ENCODE measurements around the gene ADAMTS12. TPM values are rescaled to one million over a fixed set of nuclear protein-coding genes. Genes with fewer than 3 reads are reported as not detected.

ADAMTS12 gene
- total and polyA plus RNA-seq, 9 of the 15 experiments (the other 6 are each of a cell fraction or from before 2014, with no cell fraction given), result 0.11 TPM; not detected in 8

- Histone ChIP-seq H3K9ac (ENCODE audit: insufficient read depth in 1 of 2, low read depth in 2 of 2, low read length in 2 of 2) (no peak overlapping the region), H4K20me1 (replicated peaks; ENCODE audit: control insufficient read depth, insufficient read depth, low read length) (no peaks in the 10 kb centered on the region), H3K4me2 (ENCODE audit: insufficient read depth, low read length) (no peak overlapping the region), H3K27me3 (ENCODE audit: control insufficient read depth in 2 of 2, insufficient read depth in 2 of 2, low read length in 2 of 2) (no peaks in the 10 kb centered on the region; a peak in 2 of 5 replicates), H3K4me3 (no peak overlapping the region), H3K79me2 (ENCODE audit: control insufficient read depth, insufficient read depth, low read length) (no peaks in the 10 kb centered on the region), H3K27ac (ENCODE audit: extremely low read depth, low read depth, low read length) (no peak overlapping the region), H3K9me1 (ENCODE audit: control insufficient read depth, insufficient read depth, low read length) (no peaks in the 10 kb centered on the region), H2AFZ (ENCODE audit: low read depth, low read length) (no peak overlapping the region), H3K9me3 (replicated peaks; ENCODE audit: control insufficient read depth, insufficient read depth, low read depth, low read length) (no peaks in the 10 kb centered on the region), H3K4me1 (replicated peaks in 1 of 2; ENCODE audit: control insufficient read depth in 2 of 2, insufficient read depth in 2 of 2, low read length in 2 of 2) (no peaks in the 10 kb centered on the region), H3K36me3 (ENCODE audit: control insufficient read depth, insufficient read depth, low read length) (no peaks in the 10 kb centered on the region)
- in situ Hi-C loops (cut with MboI) (no loop called here), intact Hi-C loops (cut with micrococcal nuclease) (no loop called here)
- ATAC-seq (no peak), FAIRE-seq (no peak), DNase-seq (ENCODE audit: extremely low read depth in 1 of 4, low spot score in 3 of 4) (no peak)
- ChIA-PET CTCF (ENCODE audit: low intra/inter-chr PET ratio) (no interaction called here), POLR2A (no interaction called here)
- 3% methylated on average over 3 of the region's 3 CpGs for WGBS (ENCODE audit: insufficient coverage, low coverage, missing lambda C conversion rate)
- BruUV-seq (replicated peaks), result no TSS peak
- TF ChIP-seq SRSF1 (IDR thresholded peaks at IDR 0.05; ENCODE audit: low read depth, low read length) (no peak), CTCF (IDR thresholded peaks at IDR 0.05 in 2 of 3, conservative IDR thresholded peaks at IDR 0.05 in 1 of 3; ENCODE audit: insufficient read depth in 2 of 3, low read depth in 1 of 3, low read length in 3 of 3) (no peak), ZBTB33 (CRISPR knock-in tag; IDR thresholded peaks at IDR 0.05) (no peak), HDGF (IDR thresholded peaks at IDR 0.05) (no peak), ZBTB8A (IDR thresholded peaks at IDR 0.05; ENCODE audit: partially characterized antibody) (no peak), RBM14 (IDR thresholded peaks at IDR 0.05; ENCODE audit: borderline replicate concordance, insufficient read depth, low read depth, low read length) (no peak), CSDE1 (IDR thresholded peaks at IDR 0.05) (no peak), TCF7 (IDR thresholded peaks at IDR 0.05; ENCODE audit: borderline replicate concordance) (no peak), MLX (CRISPR knock-in tag; conservative IDR thresholded peaks at IDR 0.05) (no peak), MAFG (tag; conservative IDR thresholded peaks at IDR 0.05) (no peak), CHD2 (IDR thresholded peaks at IDR 0.05; ENCODE audit: low read depth, low read length) (no peak), ZNF274 (IDR thresholded peaks at IDR 0.05; ENCODE audit: borderline replicate concordance, low read depth, low read length) (no peak), PHF20 (IDR thresholded peaks at IDR 0.05; ENCODE audit: partially characterized antibody) (no peak), ESRRB (CRISPR knock-in tag; IDR thresholded peaks at IDR 0.05; ENCODE audit: borderline replicate concordance) (no peak), SFPQ (IDR thresholded peaks at IDR 0.05; ENCODE audit: low read depth, low read length) (no peak), BRCA1 (IDR thresholded peaks at IDR 0.05) (no peak), BRCA1 (CRISPR knock-in tag; IDR thresholded peaks at IDR 0.05) (no peak)
Observed at GRCh38 chr5:33810491-33811120, 81.2 kb downstream of the ADAMTS12 start.
